ENCODE data around the gene ZNF540.

ZNF540 gene

DNA sequence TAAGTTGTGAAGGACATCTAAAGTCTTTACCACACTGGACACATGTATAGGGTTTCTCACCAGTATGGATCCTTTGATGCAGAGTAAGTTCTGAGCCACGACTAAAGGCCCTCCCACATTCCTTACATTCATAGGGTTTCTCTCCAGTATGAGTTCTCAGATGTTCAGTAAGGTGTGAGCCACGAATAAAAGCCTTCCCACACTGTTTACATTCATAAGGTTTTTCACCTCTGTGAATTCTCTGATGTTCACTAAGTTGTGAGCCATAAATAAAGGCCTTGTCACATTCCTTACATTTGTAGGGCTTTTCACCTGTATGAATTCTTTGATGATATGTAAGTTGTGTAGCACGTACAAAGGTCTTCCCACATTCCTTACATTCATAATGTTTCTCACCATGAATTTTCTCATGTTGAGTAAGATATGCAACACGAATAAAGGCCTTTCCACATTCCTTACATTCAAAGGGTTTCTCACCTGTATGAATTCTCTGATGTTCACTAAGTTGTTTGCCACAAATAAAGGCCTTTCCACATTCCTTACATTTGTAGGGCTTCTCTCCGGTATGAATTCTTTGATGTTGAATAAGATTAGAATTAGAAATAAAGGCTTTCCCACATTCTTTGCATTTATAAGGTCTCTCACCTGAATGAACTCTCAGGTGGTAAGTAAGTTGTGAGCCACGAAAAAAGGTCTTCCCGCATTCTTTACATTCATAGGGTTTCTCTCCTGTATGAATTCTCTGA is 29.9 kb upstream of the ZNF540 start:
- Histone ChIP-seq H3K27me3 (ENCODE audit: low read length) (no peaks in the 10 kb centered on the region), H3K9ac (ENCODE audit: low read length) (no peak overlapping the region)
- TF ChIP-seq EZH2phosphoT487 (conservative IDR thresholded peaks at IDR 0.05; ENCODE audit: low read length) = no peak
- TF ChIP-seq, protein P1, sequence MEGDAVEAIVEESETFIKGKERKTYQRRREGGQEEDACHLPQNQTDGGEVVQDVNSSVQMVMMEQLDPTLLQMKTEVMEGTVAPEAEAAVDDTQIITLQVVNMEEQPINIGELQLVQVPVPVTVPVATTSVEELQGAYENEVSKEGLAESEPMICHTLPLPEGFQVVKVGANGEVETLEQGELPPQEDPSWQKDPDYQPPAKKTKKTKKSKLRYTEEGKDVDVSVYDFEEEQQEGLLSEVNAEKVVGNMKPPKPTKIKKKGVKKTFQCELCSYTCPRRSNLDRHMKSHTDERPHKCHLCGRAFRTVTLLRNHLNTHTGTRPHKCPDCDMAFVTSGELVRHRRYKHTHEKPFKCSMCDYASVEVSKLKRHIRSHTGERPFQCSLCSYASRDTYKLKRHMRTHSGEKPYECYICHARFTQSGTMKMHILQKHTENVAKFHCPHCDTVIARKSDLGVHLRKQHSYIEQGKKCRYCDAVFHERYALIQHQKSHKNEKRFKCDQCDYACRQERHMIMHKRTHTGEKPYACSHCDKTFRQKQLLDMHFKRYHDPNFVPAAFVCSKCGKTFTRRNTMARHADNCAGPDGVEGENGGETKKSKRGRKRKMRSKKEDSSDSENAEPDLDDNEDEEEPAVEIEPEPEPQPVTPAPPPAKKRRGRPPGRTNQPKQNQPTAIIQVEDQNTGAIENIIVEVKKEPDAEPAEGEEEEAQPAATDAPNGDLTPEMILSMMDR (IDR thresholded peaks at IDR 0.05; ENCODE audit: insufficient read depth, low read length, poor library complexity, severe bottlenecking) = no peak

DNA sequence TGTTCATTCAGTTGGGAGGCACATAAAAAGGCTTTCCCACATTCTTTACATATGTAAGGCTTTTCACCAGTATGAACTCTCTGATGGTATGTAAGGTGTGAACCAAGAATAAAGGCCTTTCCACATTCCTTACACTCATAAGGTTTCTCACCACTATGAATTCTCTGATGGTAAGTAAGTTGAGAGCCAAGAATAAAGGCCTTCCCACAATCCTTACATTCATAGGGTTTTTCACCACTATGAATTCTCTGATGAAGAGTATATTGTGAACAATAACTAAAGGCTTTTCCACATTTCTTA is 29.4 kb upstream of the ZNF540 start:
- no peak overlapping the region for H3K4me2 ChIP-seq (ENCODE audit: low read depth, low read length, poor library complexity, severe bottlenecking)
- no peaks in the 10 kb centered on the region for H3K9me2 ChIP-seq (replicated peaks; ENCODE audit: insufficient read depth, low read length)
- H3F3A ChIP-seq (ENCODE audit: insufficient read depth) = no peaks in the 10 kb centered on the region
- H3K9ac ChIP-seq (ENCODE audit: low read length) = no peak overlapping the region
- H4K20me1 ChIP-seq (ENCODE audit: low read depth, low read length) = no peaks in the 10 kb centered on the region
- no peak overlapping the region for H3K27ac ChIP-seq (ENCODE audit: low read depth, low read length)
- TF ChIP-seq EZH2phosphoT487 (conservative IDR thresholded peaks at IDR 0.05; ENCODE audit: low read length) = no peak
- TF ChIP-seq, protein P1 (IDR thresholded peaks at IDR 0.05; ENCODE audit: insufficient read depth, low read length, poor library complexity, severe bottlenecking) = no peak
- H3K4me3 ChIP-seq (ENCODE audit: insufficient read depth, low read length, poor library complexity, severe bottlenecking) = no peak overlapping the region
- H3K9me3 ChIP-seq (ENCODE audit: insufficient read depth, low read length) = peaks cover 82% of the 10 kb centered on the region; the same call in 1 of the 2 replicates
- H3K79me2 ChIP-seq (ENCODE audit: insufficient read depth, low read length) = no peaks in the 10 kb centered on the region
- peaks cover 43% of the 10 kb centered on the region for H3K36me3 ChIP-seq (ENCODE audit: low read length)
- no peaks in the 10 kb centered on the region for H3K27me3 ChIP-seq (ENCODE audit: low read length)
- no peak overlapping the region for H2AFZ ChIP-seq (ENCODE audit: low read depth, low read length, severe bottlenecking)

More for the DNA sequence above, 29.9 kb upstream of the ZNF540 start:
- H3K9me3 ChIP-seq (ENCODE audit: insufficient read depth, low read length) = peaks cover 78% of the 10 kb centered on the region; the same call in 1 of the 2 replicates
- H2AFZ ChIP-seq (ENCODE audit: low read depth, low read length, severe bottlenecking) = no peak overlapping the region
- H3K79me2 ChIP-seq (ENCODE audit: insufficient read depth, low read length) = no peaks in the 10 kb centered on the region
- H3K4me3 ChIP-seq (ENCODE audit: insufficient read depth, low read length, poor library complexity, severe bottlenecking) = no peak overlapping the region
- no peaks in the 10 kb centered on the region for H3F3A ChIP-seq (ENCODE audit: insufficient read depth)
- no peaks in the 10 kb centered on the region for H3K9me2 ChIP-seq (replicated peaks; ENCODE audit: insufficient read depth, low read length)
- H4K20me1 ChIP-seq (ENCODE audit: low read depth, low read length) = no peaks in the 10 kb centered on the region
- H3K27ac ChIP-seq (ENCODE audit: low read depth, low read length) = no peak overlapping the region
- peaks cover 43% of the 10 kb centered on the region for H3K36me3 ChIP-seq (ENCODE audit: low read length)
- no peak overlapping the region for H3K4me2 ChIP-seq (ENCODE audit: low read depth, low read length, poor library complexity, severe bottlenecking)

- no peak overlapping the region for H2AFZ ChIP-seq (ENCODE audit: low read depth, low read length, severe bottlenecking)
Measured at GRCh38 chr19:37572203-37572602, 22.5 kb upstream of the ZNF540 start.

More at GRCh38 chr19:37572203-37572602, 22.5 kb upstream of the ZNF540 start:
- no peak overlapping the region for H3K4me2 ChIP-seq (ENCODE audit: low read depth, low read length, poor library complexity, severe bottlenecking)
- no peak overlapping the region for H3K9ac ChIP-seq (ENCODE audit: low read length)
- no peak overlapping the region for H3K4me3 ChIP-seq (ENCODE audit: insufficient read depth, low read length, poor library complexity, severe bottlenecking)
- no peaks in the 10 kb centered on the region for H3K79me2 ChIP-seq (ENCODE audit: insufficient read depth, low read length)
- H4K20me1 ChIP-seq (ENCODE audit: low read depth, low read length) = no peaks in the 10 kb centered on the region
- peaks cover 46% of the 10 kb centered on the region for H3K9me3 ChIP-seq (ENCODE audit: insufficient read depth, low read length)
- H3K27ac ChIP-seq (ENCODE audit: low read depth, low read length) = no peak overlapping the region
- no peaks in the 10 kb centered on the region for H3F3A ChIP-seq (ENCODE audit: insufficient read depth)
- no peaks in the 10 kb centered on the region for H3K9me2 ChIP-seq (replicated peaks; ENCODE audit: insufficient read depth, low read length)
- H3K36me3 ChIP-seq (ENCODE audit: low read length) = peaks cover 25% of the 10 kb centered on the region
- TF ChIP-seq EZH2phosphoT487 (conservative IDR thresholded peaks at IDR 0.05; ENCODE audit: low read length) = no peak
- TF ChIP-seq, protein P1 (IDR thresholded peaks at IDR 0.05; ENCODE audit: insufficient read depth, low read length, poor library complexity, severe bottlenecking) = no peak
- H3K27me3 ChIP-seq (ENCODE audit: low read length) = no peaks in the 10 kb centered on the region

Data from SU-DHL-6 (cell line).